Peyer's patch (tissue), 4 donors: ENCODE results near the gene TYMP.

Source experiments
- POLR2A ChIP-seq, 2 donors: fragments of 450-650 bp; IDR thresholded peaks; one replicate each; pipeline ENCODE4 v1.5.1; 2017; ENCODE audit warnings: antibody characterized with exemption in 2 of 2, mild to moderate bottlenecking in 2 of 2, moderate library complexity in 2 of 2
- TF ChIP-seq, protein P1 (sequence below), 6 experiments: fragments of 450-650 bp in 4 of 6; fragments of 200-600 bp in 2 of 6; sonication (generic) in 1 of 6; IDR thresholded peaks; one replicate each; pipeline ENCODE4 v1.5.1; 2017 to 2019; ENCODE audit warnings: antibody characterized with exemption in 6 of 6, mild to moderate bottlenecking in 3 of 6, moderate library complexity in 1 of 6

DNA sequence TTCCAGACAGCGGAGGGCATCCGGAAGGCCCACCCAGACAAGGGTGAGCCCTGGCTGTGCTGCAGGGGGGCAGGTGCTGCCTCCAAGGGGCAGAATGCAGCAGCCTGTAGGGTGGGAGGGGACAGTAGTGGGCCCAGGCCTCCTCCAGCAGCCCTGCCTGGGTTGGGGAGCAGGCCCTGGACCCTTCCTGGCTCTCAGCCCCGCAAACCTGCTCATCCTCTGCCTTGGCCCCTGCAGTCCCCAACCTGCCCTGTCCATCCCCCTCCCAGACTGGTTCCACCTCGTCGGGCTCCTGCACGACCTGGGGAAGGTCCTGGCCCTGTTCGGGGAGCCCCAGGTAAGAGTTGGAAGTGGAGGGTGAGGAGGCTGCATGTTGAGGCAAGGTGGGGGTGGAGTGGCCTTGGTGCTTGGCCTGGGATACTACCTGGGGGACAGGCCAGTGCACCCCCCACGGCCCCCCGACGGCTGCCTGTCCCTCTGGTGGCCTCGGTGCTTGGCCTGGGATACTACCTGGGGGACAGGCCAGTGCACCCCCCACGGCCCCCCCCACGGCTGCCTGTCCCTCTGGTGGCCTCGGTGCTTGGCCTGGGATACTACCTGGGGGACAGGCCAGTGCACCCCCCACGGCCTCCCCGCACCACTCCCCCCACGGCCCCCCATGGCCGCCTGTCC, 41.7 kb downstream of the TYMP start:
- no peak for TF ChIP-seq POLR2A (IDR thresholded peaks at IDR 0.05)
- TF ChIP-seq, protein P1, sequence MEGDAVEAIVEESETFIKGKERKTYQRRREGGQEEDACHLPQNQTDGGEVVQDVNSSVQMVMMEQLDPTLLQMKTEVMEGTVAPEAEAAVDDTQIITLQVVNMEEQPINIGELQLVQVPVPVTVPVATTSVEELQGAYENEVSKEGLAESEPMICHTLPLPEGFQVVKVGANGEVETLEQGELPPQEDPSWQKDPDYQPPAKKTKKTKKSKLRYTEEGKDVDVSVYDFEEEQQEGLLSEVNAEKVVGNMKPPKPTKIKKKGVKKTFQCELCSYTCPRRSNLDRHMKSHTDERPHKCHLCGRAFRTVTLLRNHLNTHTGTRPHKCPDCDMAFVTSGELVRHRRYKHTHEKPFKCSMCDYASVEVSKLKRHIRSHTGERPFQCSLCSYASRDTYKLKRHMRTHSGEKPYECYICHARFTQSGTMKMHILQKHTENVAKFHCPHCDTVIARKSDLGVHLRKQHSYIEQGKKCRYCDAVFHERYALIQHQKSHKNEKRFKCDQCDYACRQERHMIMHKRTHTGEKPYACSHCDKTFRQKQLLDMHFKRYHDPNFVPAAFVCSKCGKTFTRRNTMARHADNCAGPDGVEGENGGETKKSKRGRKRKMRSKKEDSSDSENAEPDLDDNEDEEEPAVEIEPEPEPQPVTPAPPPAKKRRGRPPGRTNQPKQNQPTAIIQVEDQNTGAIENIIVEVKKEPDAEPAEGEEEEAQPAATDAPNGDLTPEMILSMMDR (IDR thresholded peaks at IDR 0.05): no peak
